NT2/D1 (cell line): ENCODE data around the gene WNT6.

ENCODE experiments used
- SUZ12 ChIP-seq: IDR thresholded peaks from 2 replicates; pipeline ENCODE4 v1.6.1; 2011; ENCODE audit not compliant: insufficient read length, insufficient read depth; ENCODE audit errors: extremely low read depth
- YY1 ChIP-seq: IDR thresholded peaks from 2 replicates; pipeline ENCODE4 v1.6.1; 2011; ENCODE audit not compliant: insufficient read length, insufficient read depth
- ZNF274 ChIP-seq: IDR thresholded peaks from 2 replicates; pipeline ENCODE4 v1.6.1; 2011; ENCODE audit warnings: mild to moderate bottlenecking, low read depth, low read length

GRCh38 chr2:218820746-218821369, 38.7 kb upstream of the WNT6 start:
- no peak for TF ChIP-seq YY1
- TF ChIP-seq SUZ12: no peak
- TF ChIP-seq ZNF274: no peak
